ENCODE data around the gene NOP10. TPM values are rescaled to one million over a fixed set of nuclear protein-coding genes. Genes with fewer than 3 reads are reported as not detected.

The NOP10 gene
- polyA plus RNA-seq, 1 of the 3 experiments (the other 2 are of a cell fraction) = 440 TPM

DNA sequence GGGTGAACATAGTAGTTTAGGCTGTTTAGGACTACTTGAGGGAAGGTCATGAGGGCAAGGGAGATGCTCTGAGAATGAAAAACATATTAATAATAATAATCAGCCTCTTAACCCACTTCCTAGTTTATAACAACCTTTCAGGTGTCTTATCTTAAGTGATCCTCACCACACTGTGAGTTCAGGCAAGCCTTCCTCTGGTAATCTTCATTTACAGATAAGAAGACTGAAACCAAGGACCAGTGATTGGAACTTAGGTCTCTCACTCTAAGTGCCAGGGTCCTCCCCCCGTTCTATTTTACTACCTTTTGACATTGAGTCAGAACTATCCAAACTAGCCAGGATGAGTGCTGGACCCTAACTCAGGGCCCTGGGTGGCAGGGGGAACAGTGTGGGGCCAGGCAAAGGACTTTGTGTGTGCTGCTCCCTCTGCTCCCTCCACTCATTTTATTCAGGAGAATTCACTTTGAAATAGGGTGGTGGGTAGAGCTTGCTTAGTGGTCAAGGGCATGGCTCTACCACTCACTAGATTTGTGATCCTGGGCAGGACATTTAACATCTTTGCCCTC, 5.9 kb upstream of the NOP10 start:
- no peak for DNase-seq
- CTCF ChIA-PET = no interaction called here
- no peaks in the 10 kb centered on the region for H3K9me3 ChIP-seq
- H3K27ac ChIP-seq (ENCODE audit: low read depth in 2 of 2, low read length in 1 of 2) = no peak overlapping the region
- no peaks in the 10 kb centered on the region for H4K20me1 ChIP-seq (ENCODE audit: insufficient read depth)
- TF ChIP-seq NFIC (IDR thresholded peaks at IDR 0.05; ENCODE audit: borderline replicate concordance) = no peak
- no peak for TF ChIP-seq TEAD4 (IDR thresholded peaks at IDR 0.05; ENCODE audit: borderline replicate concordance, insufficient read depth)
- TF ChIP-seq SMC3 (IDR thresholded peaks at IDR 0.05; ENCODE audit: low read depth, low read length) = no peak
- no peak for TF ChIP-seq CHD2 (IDR thresholded peaks at IDR 0.05; ENCODE audit: low read length, partially characterized antibody)
- no peak for TF ChIP-seq MXI1 (IDR thresholded peaks at IDR 0.05; ENCODE audit: low read depth, low read length)
- TF ChIP-seq TCF12 (IDR thresholded peaks at IDR 0.05) = no peak
- no peak for TF ChIP-seq ELF1 (IDR thresholded peaks at IDR 0.05)
- TF ChIP-seq, protein P1, sequence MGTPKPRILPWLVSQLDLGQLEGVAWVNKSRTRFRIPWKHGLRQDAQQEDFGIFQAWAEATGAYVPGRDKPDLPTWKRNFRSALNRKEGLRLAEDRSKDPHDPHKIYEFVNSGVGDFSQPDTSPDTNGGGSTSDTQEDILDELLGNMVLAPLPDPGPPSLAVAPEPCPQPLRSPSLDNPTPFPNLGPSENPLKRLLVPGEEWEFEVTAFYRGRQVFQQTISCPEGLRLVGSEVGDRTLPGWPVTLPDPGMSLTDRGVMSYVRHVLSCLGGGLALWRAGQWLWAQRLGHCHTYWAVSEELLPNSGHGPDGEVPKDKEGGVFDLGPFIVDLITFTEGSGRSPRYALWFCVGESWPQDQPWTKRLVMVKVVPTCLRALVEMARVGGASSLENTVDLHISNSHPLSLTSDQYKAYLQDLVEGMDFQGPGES (IDR thresholded peaks at IDR 0.05; ENCODE audit: low read depth, low read length) = no peak
- TF ChIP-seq YY1 (IDR thresholded peaks at IDR 0.05; ENCODE audit: low read depth) = no peak
- no peak for TF ChIP-seq FOXM1 (IDR thresholded peaks at IDR 0.05; ENCODE audit: low read depth)
- TF ChIP-seq SIN3A (IDR thresholded peaks at IDR 0.05; ENCODE audit: borderline replicate concordance, low read depth, low read length) = no peak
- TF ChIP-seq RCOR1 (IDR thresholded peaks at IDR 0.05; ENCODE audit: low read length) = no peak
- no peak for TF ChIP-seq JUND (IDR thresholded peaks at IDR 0.05)
- no peak for TF ChIP-seq RXRA (IDR thresholded peaks at IDR 0.05; ENCODE audit: borderline replicate concordance, low read depth)
- TF ChIP-seq GABPA (IDR thresholded peaks at IDR 0.05; ENCODE audit: low read depth) = no peak
- TF ChIP-seq MEF2A (IDR thresholded peaks at IDR 0.05; ENCODE audit: borderline replicate concordance, low read depth) = no peak
- TF ChIP-seq EP300 (IDR thresholded peaks at IDR 0.05; ENCODE audit: borderline replicate concordance in 1 of 2, low read depth in 1 of 2, low read length in 1 of 2) = no peak
- TF ChIP-seq TAF1 (IDR thresholded peaks at IDR 0.05; ENCODE audit: borderline replicate concordance, low read depth, low read length) = no peak
- no peak for TF ChIP-seq EZH2phosphoT487 (IDR thresholded peaks at IDR 0.05; ENCODE audit: borderline replicate concordance, low read depth)
- no peak for TF ChIP-seq FOSL2 (IDR thresholded peaks at IDR 0.05; ENCODE audit: borderline replicate concordance, low read depth)
- H3K4me3 ChIP-seq (ENCODE audit: low read depth in 2 of 2, low read length in 1 of 2) = no peak overlapping the region
- H3K79me2 ChIP-seq (ENCODE audit: insufficient read depth) = no peaks in the 10 kb centered on the region
- no peak overlapping the region for H3K4me2 ChIP-seq
- H3K36me3 ChIP-seq (replicated peaks in 1 of 2; ENCODE audit: control insufficient read depth in 1 of 2, insufficient read depth in 2 of 2, low read length in 1 of 2) = no peaks in the 10 kb centered on the region
- no peaks in the 10 kb centered on the region for H3K9me2 ChIP-seq
- WGBS (ENCODE audit: low lambda C conversion rate) = 0% methylated on average over 1 of the region's 1 CpG
- no peaks in the 10 kb centered on the region for H3K4me1 ChIP-seq (ENCODE audit: control insufficient read depth in 1 of 2, insufficient read depth in 2 of 2, low read depth in 1 of 2, low read length in 1 of 2)
- H3K27me3 ChIP-seq (ENCODE audit: insufficient read depth) = no peaks in the 10 kb centered on the region
- POLR2A ChIA-PET = no interaction called here
- no peak overlapping the region for H3K9ac ChIP-seq
- no peak overlapping the region for H2AFZ ChIP-seq (ENCODE audit: low read depth)
- H3F3A ChIP-seq (replicated peaks; ENCODE audit: insufficient read depth) = peaks cover under 1% of the 10 kb centered on the region
